ENCODE data around the gene FAM227B. TPM values are rescaled to one million over a fixed set of nuclear protein-coding genes. Genes with fewer than 3 reads are reported as not detected.

FAM227B gene
- total RNA-seq, 1 experiment from 2014 or later = 1.9 TPM

GRCh38 chr15:49570672-49571071, 49.9 kb downstream of the FAM227B start:
- no peak overlapping the region for H3K27ac Mint-ChIP-seq (ENCODE audit: unreplicated experiment)
- no TSS peak for BruUV-seq (replicated peaks)

GRCh38 chr15:49570174-49570573, 50.4 kb downstream of the FAM227B start:
- CTCF ChIA-PET = no interaction called here
- Mint-ChIP-seq H3K27me3 (ENCODE audit: unreplicated experiment) (no peaks in the 10 kb centered on the region), H3K4me1 (ENCODE audit: low read depth, unreplicated experiment) (no peaks in the 10 kb centered on the region), H3K9me3 (ENCODE audit: low read depth, unreplicated experiment) (peaks cover 2% of the 10 kb centered on the region), H3K36me3 (ENCODE audit: insufficient read depth, unreplicated experiment) (no peaks in the 10 kb centered on the region), H3K4me3 (ENCODE audit: low read depth, unreplicated experiment) (no peak overlapping the region), H3K27ac (ENCODE audit: unreplicated experiment) (no peak overlapping the region)
- intact Hi-C loops (cut with micrococcal nuclease; ENCODE audit: unreplicated experiment) = no loop called here
- no TSS peak for BruUV-seq (replicated peaks)
- DNase-seq = no peak
- TF ChIP-seq, protein P1, sequence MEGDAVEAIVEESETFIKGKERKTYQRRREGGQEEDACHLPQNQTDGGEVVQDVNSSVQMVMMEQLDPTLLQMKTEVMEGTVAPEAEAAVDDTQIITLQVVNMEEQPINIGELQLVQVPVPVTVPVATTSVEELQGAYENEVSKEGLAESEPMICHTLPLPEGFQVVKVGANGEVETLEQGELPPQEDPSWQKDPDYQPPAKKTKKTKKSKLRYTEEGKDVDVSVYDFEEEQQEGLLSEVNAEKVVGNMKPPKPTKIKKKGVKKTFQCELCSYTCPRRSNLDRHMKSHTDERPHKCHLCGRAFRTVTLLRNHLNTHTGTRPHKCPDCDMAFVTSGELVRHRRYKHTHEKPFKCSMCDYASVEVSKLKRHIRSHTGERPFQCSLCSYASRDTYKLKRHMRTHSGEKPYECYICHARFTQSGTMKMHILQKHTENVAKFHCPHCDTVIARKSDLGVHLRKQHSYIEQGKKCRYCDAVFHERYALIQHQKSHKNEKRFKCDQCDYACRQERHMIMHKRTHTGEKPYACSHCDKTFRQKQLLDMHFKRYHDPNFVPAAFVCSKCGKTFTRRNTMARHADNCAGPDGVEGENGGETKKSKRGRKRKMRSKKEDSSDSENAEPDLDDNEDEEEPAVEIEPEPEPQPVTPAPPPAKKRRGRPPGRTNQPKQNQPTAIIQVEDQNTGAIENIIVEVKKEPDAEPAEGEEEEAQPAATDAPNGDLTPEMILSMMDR (IDR thresholded peaks at IDR 0.05; ENCODE audit: unreplicated experiment) = no peak

More at GRCh38 chr15:49570672-49571071, 49.9 kb downstream of the FAM227B start:
- Mint-ChIP-seq H3K9me3 (ENCODE audit: low read depth, unreplicated experiment) (peaks cover 2% of the 10 kb centered on the region), H3K4me1 (ENCODE audit: low read depth, unreplicated experiment) (no peaks in the 10 kb centered on the region), H3K27me3 (ENCODE audit: unreplicated experiment) (no peaks in the 10 kb centered on the region), H3K4me3 (ENCODE audit: low read depth, unreplicated experiment) (no peak overlapping the region), H3K36me3 (ENCODE audit: insufficient read depth, unreplicated experiment) (no peaks in the 10 kb centered on the region)
- CTCF ChIA-PET = no interaction called here
- intact Hi-C loops (cut with micrococcal nuclease; ENCODE audit: unreplicated experiment) = no loop called here
- no peak for DNase-seq
- TF ChIP-seq, protein P1 (IDR thresholded peaks at IDR 0.05; ENCODE audit: unreplicated experiment) = no peak

- intact Hi-C loops (cut with micrococcal nuclease; ENCODE audit: unreplicated experiment) = no loop called here
- CTCF ChIA-PET = no interaction called here
- no peak overlapping the region for H3K27ac Mint-ChIP-seq (ENCODE audit: unreplicated experiment)
- no peaks in the 10 kb centered on the region for H3K27me3 Mint-ChIP-seq (ENCODE audit: unreplicated experiment)
- no peak for DNase-seq
- no peak overlapping the region for H3K4me3 Mint-ChIP-seq (ENCODE audit: low read depth, unreplicated experiment)
- no peaks in the 10 kb centered on the region for H3K4me1 Mint-ChIP-seq (ENCODE audit: low read depth, unreplicated experiment)
- H3K36me3 Mint-ChIP-seq (ENCODE audit: insufficient read depth, unreplicated experiment) = no peaks in the 10 kb centered on the region
- H3K9me3 Mint-ChIP-seq (ENCODE audit: low read depth, unreplicated experiment) = peaks cover 2% of the 10 kb centered on the region
- no TSS peak for BruUV-seq (replicated peaks)
- TF ChIP-seq, protein P1 (IDR thresholded peaks at IDR 0.05; ENCODE audit: unreplicated experiment) = no peak
Measured at GRCh38 chr15:49560045-49560444, 60.6 kb downstream of the FAM227B start.

- H3K4me3 Mint-ChIP-seq (ENCODE audit: low read depth, unreplicated experiment) = no peak overlapping the region
- intact Hi-C loops (cut with micrococcal nuclease; ENCODE audit: unreplicated experiment) = no loop called here
- TF ChIP-seq, protein P1 (IDR thresholded peaks at IDR 0.05; ENCODE audit: unreplicated experiment) = no peak
- H3K27ac Mint-ChIP-seq (ENCODE audit: unreplicated experiment) = no peak overlapping the region
- BruUV-seq (replicated peaks) = no TSS peak
- no peaks in the 10 kb centered on the region for H3K27me3 Mint-ChIP-seq (ENCODE audit: unreplicated experiment)
- H3K9me3 Mint-ChIP-seq (ENCODE audit: low read depth, unreplicated experiment) = peaks cover 2% of the 10 kb centered on the region
- DNase-seq = no peak
- no peaks in the 10 kb centered on the region for H3K4me1 Mint-ChIP-seq (ENCODE audit: low read depth, unreplicated experiment)
- no peaks in the 10 kb centered on the region for H3K36me3 Mint-ChIP-seq (ENCODE audit: insufficient read depth, unreplicated experiment)
- CTCF ChIA-PET = no interaction called here
Measured at GRCh38 chr15:49558929-49559328, 61.7 kb downstream of the FAM227B start.

Measured in Calu3 (cell line).